ENCODE measurements around the gene RAB40A.
"Not testable (repeated sequence)": the region's sequence is repeated elsewhere in the genome, so short reads cannot be mapped to it uniquely, and the experiment has no call there.

The RAB40A gene

GRCh38 chrX:103520386-103520785 lies 1.1 kb upstream of the RAB40A start:
- no peak for FAIRE-seq

GRCh38 chrX:103518571-103518970 lies 718 bp downstream of the RAB40A start:
- FAIRE-seq = no peak

GRCh38 chrX:103517246-103517645 lies 2.0 kb downstream of the RAB40A start:
- FAIRE-seq = no peak

- no peak for FAIRE-seq
Observed at GRCh38 chrX:103513476-103514108, 5.7 kb downstream of the RAB40A start.

- no peak for FAIRE-seq
Observed at GRCh38 chrX:103513067-103513466, 6.2 kb downstream of the RAB40A start.

GRCh38 chrX:103510031-103510430 lies 9.3 kb downstream of the RAB40A start:
- FAIRE-seq = no peak

- no peak for FAIRE-seq
Observed at GRCh38 chrX:103503853-103504207, 15.5 kb downstream of the RAB40A start.

GRCh38 chrX:103503163-103503852 lies 16.0 kb downstream of the RAB40A start:
- FAIRE-seq = no peak

- FAIRE-seq = no peak
Observed at GRCh38 chrX:103498786-103499185, 20.5 kb downstream of the RAB40A start.

- FAIRE-seq = no peak
Observed at GRCh38 chrX:103495786-103496185, 23.5 kb downstream of the RAB40A start.

GRCh38 chrX:103493578-103493977 lies 25.7 kb downstream of the RAB40A start:
- not testable (repeated sequence) for FAIRE-seq

- FAIRE-seq = not testable (repeated sequence)
Observed at GRCh38 chrX:103489733-103490132, 29.6 kb downstream of the RAB40A start.

GRCh38 chrX:103488794-103489193 lies 30.5 kb downstream of the RAB40A start:
- no peak for FAIRE-seq

GRCh38 chrX:103488332-103488731 lies 31.0 kb downstream of the RAB40A start:
- FAIRE-seq = no peak

- FAIRE-seq = no peak
Observed at GRCh38 chrX:103483720-103484119, 35.6 kb downstream of the RAB40A start.

GRCh38 chrX:103480526-103480925 lies 38.8 kb downstream of the RAB40A start:
- no peak for FAIRE-seq

- peak; percentile 92 for FAIRE-seq
Observed at GRCh38 chrX:103477496-103477895, 41.8 kb downstream of the RAB40A start.

- peak; percentile 24 for FAIRE-seq
Observed at GRCh38 chrX:103475381-103475780, 43.9 kb downstream of the RAB40A start.

GRCh38 chrX:103469977-103470376 lies 49.3 kb downstream of the RAB40A start:
- not testable (repeated sequence) for FAIRE-seq

GRCh38 chrX:103467887-103468286 lies 51.4 kb downstream of the RAB40A start:
- no peak for FAIRE-seq

GRCh38 chrX:103467156-103467555 lies 52.1 kb downstream of the RAB40A start:
- FAIRE-seq = no peak

- FAIRE-seq = peak; percentile 84
Observed at GRCh38 chrX:103464774-103465117, 54.5 kb downstream of the RAB40A start.

GRCh38 chrX:103464072-103464773 lies 55.1 kb downstream of the RAB40A start:
- FAIRE-seq = no peak

GRCh38 chrX:103461156-103461555 lies 58.1 kb downstream of the RAB40A start:
- FAIRE-seq = no peak

Measured in islet of Langerhans (tissue), 1 donor.